CD4-positive, alpha-beta T cell treated with Interleukin-1 beta for 1 hour (primary cell): ENCODE measurements around the gene NEK5.
"Not testable (repeated sequence)": the region's sequence is repeated elsewhere in the genome, so short reads cannot be mapped to it uniquely, and the experiment has no call there.

Source experiments
- DNase-seq, 2 donors: peaks; one replicate each; pipeline ENCODE4 v3.0.0-alpha.2; 2020 to 2022

The NEK5 gene

DNA sequence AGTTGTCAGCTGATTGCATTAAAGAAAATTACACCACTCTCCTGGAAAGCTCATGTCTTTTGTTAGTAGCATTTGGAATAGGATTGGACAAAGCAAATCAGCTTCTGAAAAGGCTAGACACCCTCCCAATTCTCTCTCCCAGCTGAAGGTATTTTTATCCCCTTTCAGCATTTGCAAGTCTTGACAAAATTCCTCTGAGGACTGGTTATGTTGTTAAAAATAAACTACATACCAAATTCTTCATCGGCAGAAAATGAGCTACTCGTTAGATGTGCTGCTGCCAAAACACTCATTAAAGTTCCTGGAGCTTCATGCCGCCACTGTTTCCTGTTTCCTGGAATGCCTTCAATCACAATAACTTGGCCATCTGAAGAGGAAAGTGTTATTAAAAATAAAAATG, 67.3 kb downstream of the NEK5 start:
- no peak for DNase-seq

DNA sequence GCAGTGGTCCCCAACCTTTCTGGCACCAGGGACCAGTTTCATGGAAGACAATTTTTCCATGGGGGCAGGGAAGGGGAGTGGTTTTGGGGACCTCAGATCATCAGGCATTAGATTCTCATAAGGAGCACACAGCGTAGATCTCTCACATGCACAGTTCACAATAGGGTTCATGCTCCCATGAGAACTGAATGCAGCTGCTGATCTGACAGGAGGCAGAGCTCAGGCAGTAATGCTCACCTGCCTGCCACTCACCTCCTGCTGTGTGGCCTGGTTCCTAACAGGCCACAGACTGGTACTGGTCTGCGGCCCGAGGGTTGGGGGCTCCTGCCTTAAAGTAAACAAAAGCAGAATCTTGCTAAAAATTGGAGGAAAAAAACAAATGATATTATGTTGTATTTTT, 67.8 kb downstream of the NEK5 start:
- DNase-seq, result not testable (repeated sequence)

DNA sequence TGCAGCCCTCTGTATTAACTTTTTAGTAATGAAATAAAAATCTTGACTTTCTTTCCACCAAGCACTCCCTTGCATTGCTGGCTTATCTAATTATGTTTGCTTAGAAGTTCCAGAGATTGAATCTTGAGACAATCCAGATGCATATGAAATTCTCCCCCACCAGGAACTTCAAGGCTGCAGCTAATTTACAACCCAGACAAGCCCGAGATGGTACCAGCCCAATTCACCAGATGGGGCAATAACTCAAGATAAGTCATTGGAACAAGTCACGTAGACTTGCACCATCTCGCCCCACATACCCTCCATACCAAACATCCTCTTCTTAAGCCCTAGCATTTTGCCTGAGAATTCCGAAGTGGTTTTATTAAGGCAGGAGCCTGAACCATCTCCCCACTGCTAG, 75.4 kb downstream of the NEK5 start:
- no peak for DNase-seq

DNA sequence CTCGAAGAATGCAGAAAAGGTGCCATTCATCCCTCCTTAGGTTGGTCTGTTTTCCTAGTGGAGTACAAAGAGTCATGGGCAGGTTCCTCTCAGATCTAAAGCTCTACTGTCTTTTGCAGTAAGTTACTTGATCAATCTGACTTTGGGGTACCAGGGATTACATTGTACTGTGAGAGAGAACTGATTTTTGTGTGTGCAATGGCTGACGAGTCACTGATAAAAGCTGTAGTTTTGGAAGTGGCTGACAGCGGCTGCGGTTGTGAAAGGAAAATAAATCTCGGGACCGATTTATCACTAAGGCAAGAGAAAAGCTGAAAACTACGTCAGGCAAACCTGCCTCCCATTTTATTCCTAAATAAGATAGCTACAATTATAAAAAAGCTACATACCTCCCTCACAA, 77.5 kb downstream of the NEK5 start:
- no peak for DNase-seq

DNA sequence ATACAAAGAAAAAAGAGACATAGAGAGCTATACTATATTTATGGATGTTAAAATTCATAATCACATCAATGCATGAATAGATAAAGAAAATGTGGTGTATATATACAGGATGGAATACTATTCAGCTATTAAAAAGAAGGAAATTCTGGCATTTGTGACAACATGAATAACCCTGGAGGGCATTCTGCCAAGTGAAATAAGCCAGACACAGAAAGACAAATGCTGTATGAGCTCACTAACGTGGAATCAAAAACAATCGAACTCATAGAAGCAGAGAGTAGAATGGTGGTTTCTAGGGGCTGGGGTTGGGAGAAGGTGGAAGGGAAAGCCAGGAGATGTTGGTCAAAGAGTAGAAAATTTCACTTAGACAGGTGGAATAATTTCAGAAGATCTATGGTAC, 80.4 kb downstream of the NEK5 start:
- DNase-seq, result no peak

DNA sequence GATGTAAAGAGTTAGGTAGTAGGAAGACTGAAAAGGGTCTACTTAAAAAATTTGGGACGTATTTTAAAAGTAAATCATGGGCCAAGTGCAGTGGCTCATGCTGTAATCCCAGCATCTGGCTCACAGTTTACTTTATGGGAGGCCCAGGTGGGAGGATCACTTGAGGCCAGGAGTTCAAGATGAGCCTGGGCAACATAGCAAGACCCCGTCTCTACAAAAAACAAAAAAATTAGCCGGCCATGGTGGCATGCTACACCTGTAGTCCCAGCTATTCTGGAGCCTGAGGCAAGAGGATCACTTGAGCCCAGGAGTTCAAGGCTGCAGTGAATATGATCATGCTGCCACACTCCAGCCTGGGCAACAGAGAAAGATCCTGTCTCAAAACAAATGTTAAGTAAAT, 81.4 kb downstream of the NEK5 start:
- no peak for DNase-seq

DNA sequence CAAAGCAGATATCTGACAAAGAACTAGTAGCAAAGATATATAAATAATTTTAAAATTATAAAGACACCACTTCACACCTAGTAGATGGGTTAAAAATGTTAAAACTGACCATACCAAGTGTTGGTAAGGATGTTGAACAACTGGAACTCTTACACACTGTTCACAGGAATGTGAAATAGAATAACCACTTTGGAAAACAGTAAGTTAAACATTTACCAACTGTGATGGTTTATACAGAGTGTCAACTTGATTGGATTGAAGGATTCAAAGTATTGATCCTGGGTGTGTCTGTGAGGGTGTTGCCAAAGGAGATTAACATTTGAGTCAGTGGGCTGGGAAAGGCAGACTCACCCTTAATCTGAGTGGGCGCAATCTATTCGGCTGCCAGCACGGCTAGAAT, 85.2 kb downstream of the NEK5 start:
- no peak for DNase-seq

DNA sequence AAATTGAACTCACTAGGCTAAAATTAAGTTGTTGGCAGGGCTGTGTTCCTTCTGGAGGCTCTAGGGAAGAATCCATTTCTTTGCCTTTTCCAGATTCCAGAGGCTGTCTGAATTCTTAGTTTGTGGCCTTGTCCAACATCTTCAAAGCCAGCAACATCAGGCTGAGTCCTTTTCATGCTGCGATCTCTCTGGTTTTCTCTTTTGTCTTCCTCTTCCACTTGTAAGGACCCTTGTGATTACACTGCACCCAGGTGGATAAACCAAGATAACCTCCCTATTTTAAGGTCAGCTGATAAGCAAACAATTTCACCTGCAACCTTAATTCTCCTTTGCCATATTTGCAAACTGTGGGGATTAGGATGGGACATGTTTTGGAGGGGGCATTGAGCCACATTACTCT, 92.8 kb downstream of the NEK5 start:
- DNase-seq, result no peak

DNA sequence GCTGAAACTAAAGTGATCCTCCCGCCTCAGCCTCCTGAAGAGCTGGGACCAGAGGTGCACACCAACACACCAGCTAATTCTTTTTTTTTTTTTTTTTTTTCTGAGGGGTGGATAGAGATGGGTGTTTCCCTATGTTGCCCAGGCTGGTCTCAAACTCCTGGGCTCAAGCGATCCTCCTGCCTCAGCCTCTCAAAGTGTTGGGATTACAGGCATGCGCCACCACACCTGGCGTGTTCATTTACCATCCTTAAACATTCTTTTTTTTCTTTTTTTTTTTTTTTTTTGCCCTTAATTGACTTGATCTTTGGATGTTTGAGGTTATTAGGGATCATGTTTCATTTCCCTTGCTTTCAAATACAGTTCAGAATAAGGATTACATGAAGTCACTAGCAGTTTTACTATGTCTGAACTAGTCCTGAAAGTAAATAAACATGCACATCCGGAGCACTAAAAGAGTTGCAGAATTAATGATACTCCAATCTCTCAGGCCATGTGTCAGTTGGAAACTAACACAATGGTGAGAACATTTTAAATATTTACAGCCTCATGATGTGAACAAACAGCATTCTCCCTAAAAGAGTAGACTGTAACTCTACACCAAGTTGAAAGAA, 94.2 kb downstream of the NEK5 start:
- DNase-seq, result no peak

DNA sequence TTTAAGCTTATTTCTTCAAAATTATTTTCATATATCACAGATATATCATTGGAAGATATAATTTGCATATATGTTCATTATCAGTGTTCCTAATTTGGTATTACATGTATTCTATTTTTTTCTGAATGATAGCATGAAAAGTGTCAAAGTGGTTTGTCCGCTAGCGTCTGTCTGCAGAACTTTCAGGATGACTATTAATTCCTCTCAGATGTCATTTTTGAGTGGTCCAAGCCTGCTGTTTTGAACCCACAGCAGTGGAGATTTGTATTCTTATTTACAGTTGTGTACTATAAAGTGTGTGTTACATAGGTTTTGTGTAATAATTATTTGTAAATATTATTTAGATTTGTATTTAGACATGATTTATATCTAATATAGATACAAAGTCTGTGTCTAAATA, 95.8 kb downstream of the NEK5 start:
- no peak for DNase-seq

DNA sequence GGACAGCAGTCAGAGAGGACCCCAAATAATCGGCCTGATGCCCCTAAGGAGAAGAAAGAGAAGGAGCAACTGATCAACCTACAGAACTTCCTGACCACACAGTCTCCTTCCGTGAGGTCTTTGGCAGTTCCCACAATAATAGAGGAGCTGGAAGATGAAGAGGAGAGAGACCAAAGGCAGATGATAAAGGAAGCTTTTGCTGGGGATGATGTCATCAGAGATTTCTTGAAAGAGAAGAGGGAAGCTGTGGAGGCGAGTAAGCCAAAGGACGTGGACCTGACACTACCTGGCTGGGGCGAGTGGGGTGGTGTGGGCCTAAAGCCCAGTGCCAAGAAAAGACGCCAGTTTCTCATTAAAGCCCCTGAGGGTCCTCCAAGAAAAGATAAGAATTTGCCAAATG, 98.5 kb downstream of the NEK5 start:
- DNase-seq, result not testable (repeated sequence)

DNA sequence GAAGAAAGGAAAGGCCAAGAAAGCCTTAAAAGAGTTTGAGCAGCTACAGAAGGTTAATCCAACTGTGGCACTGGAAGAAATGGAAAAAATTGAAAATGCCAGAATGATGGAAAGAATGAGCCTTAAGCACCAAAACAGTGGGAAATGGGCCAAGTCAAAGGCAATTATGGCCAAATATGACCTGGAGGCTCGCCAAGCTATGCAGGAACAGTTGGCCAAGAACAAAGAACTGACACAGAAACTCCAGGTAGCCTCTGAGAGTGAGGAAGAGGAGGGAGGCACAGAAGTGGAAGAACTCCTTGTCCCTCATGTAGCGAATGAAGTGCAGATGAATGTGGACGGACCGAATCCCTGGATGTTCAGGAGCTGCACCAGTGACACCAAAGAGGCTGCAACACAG, 99.3 kb downstream of the NEK5 start:
- DNase-seq, result no peak

DNA sequence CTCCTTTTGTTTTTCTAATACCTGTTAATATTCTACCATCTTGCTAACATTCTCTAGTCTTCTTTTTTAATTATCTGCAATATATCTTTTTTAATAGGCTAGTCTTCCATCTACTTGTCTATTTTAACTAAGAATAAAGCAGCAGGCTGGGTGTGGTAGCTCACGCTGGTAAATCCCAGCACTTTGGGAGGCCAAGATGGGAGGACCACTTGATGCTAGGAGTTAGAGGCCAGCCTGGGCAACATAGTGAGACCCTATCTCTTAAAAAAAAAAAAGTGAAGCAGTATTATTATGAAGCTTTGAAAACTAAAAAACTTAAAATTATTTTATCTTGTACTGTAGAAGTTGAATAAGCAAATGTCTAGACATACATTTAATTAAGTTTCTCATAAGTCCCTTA, 101.0 kb downstream of the NEK5 start:
- DNase-seq, result no peak

DNA sequence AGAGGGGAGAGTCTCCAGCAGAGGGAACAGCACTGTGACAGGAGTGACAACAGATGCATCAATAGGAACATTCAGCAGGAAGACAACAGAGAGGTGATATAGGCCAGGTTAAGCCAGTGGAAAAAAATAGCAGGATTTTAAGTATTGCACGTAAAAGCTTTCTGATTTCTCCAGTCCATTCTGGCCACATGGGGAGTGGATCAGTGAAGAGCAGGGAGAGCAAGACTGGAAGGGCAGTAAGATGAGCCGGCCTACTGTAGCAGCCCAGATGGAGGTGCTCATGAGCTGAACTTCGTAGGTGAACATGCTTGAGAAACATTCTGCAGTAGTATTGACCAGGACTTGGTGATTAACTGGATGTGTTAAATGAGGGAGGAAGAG, 102.6 kb downstream of the NEK5 start:
- DNase-seq, result no peak

DNA sequence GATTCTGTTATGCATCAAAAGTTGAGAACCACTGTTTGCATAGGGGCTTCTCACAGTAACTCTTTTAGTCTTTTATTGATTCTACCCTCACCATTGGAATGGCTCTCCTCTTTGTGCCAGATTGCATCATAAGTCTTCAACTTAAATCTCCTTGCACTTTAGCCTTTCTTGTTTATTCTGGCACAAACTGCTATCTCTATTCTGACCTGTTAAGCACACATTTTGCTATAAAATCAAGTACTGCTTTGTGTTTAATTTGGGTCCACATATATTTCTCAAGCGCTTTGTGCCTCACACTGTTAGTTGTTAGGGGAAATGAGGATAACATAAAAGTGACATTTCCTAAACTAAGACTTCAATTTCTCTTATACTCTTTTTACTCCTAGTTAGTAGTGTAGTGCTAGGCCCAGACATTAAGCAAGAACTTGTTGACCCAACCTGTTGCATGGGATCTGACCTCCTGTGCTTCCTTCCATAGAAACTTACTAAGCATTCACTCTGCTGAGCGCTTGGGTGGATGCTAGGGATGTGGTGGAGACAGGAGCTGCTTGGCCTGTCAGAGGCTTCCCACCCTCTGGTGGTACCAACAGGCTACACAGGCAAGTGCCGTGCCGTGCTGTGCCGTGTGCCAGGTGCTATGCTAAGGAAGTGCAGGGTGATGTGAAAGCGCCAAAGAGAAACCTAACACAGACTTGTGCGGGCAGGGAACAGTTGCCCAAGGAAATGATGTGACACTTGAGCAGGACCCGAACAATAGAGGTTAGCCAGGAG, 103.2 kb downstream of the NEK5 start:
- DNase-seq, result no peak

DNA sequence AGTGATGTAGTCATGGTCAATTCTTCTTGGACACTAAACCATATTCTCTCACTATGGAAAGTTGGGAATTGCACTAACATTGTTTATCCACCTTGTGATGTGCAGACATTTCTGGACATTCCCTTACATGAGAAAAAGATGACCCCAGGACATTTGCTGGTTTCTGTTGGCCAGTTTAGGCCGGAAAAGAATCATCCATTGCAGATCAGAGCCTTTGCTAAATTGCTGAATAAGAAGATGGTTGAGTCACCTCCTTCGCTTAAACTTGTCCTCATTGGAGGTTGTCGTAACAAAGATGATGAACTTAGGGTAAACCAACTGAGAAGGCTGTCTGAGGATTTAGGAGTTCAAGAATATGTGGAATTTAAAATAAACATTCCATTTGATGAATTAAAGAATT, 104.4 kb downstream of the NEK5 start, which contains the start of gene UTP14C:
Gene UTP14C (plus strand): TSS at position 211 of the 400 bp plus-strand sequence. CDS start 4,114 bp downstream, outside the sequence.
- DNase-seq, result no peak

DNA sequence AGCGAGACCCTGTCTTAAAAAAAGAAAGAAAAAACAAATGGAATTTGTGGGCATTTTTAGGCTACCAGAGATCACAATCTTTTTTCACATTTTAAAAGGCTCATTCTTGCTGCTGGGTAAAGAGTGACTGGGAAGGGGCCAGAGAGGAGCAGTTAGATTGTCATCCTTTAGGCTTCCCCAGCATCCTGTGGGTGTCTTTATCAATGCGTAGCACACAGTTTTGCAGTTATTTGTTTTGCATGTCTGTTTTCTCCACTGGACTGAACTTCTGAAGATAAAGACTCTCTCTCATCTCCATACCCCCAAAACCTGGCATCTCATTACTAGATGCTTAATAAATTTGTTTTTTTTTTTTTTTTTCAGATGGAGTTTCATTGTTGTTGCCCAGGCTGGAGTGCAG, 106.5 kb downstream of the NEK5 start:
- no peak for DNase-seq

DNA sequence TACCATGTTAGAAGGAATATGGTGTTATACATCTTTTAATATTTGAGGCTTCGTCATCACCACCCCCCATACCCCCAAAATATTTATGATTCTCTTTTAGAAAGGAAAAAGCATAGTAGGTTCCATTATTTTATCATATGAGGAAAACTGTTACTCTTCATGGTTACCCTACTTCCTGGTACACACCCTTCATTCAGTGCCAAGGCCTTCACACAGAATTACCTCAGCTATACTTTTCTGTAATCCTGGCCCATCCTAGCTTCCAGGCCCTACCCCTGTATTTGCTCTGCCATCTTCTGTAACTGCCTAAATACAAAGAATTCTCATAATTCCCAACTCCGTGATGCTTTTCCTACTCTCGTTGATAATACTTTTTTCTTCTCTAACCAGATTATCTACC, 108.7 kb downstream of the NEK5 start:
- no peak for DNase-seq

DNA sequence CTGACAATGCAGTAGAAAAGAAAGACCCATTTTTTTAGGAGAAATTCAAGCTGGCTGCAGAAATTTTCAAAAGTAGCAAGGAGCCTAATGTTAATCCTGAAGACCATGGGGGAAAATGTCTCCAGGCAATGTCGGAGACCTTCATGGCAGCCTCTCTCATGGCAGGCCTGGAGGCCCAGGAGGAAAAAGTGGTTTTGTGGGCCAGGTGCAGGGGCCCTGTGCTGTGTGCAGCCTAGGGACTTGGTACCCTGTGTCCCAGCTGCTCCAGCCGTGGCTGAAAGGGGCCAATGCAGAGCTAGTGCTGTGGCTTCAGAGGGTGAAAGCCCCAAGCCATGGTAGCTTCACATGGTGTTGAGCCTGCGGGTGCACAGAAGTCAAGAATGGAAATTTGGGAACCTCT, 112.6 kb downstream of the NEK5 start:
- no peak for DNase-seq

DNA sequence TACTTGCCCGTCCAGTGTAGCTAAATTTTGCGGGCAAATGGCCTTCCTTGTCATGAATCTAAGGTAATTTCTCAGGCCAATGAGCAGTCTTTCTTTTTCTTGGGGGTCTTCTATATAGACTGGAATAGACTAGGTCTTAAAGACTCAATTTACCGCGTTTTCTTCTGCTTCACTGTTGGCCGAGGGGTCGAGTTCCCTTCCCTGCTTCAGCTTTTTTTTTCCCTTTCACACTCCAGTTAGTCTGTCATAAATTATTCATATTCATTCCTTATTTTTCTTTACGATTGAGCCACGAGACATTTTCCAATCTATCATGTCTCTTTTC, 116.4 kb downstream of the NEK5 start:
- DNase-seq, result no peak

DNA sequence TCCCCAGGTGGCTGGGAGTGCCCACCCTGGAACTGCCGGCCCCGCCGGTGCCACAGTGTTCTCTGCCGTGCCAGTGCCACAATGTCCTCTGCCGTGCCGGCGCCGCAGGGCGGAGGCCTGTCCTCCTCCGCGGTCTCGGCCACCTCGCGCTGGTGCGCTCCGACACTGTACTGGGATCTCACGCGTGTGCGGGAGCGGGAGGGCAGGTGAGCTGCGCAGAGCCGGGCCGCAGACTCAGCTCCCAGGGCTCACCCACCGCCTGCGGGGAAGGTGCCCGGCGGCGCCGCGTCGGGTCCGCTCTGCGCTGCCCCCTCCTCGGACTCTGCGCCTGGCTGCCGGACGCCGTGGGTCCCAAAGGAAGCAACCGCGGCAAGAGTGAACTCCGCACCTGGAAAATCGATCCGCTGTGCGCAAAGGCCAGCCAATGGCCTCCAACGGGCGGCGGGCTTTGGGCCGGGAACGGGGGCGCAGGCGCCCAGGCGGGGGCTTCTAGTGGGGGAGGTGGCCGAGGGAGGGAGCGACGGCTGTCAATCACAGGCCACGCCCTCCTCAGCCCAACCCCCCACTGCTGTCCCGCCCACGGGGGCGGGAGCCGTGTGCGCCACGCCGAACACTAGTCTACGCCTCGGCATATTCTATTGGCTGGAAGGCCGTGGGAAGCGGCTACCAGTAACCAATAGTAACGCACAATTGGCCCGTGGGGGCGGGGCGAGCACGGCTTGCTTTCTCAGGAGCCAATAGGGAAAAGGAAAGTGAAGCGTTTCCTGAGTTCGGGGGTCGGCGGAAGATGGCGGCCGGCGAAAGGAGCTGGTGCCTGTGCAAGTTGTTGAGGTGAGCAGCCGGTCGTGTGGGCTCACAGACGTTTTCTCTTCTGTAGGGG, 117.0 kb downstream of the NEK5 start, which contains the start of gene ALG11:
Gene ALG11 (plus strand): TSS at position 767 of the 880 bp plus-strand sequence. CDS start 21 bp downstream, at position 788.
- peak; percentile 99 to 100 for DNase-seq

DNA sequence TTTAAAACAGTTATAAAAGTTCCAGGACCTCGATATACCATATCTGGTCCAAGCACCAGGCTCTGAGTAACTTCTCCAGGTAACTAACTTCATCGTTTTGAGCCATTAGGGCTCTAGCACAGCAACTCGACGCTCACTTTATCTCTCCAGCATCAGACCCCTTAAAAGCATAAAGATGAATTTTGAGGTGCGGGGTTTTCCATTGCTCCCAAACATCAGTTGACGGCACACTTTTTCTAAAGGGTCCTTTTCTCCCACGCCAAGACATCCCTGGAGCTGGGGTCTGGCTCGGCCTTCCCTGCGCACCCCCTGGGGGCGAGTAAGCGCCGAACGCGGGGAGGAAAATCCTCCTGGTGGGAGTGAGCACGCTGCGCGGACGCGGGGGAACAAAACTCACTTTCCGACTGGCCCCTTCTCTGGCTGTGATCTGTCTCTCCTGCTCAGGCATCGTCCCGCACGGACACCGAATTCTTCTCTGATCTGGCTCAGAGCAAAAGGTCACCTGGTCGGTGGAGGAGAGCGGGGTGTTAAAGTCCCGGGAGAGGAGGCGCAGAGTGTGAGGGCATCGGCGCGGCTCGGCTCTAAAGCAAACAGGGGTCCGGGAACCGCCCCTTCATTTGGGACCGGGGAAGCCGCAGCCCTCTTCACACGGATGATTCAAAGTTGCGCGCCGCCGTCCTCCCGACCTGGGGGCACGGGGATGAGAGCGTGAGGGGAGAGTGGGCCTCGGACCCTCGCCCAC, 117.8 kb downstream of the NEK5 start, which contains the start of gene ATP7B:
Gene ATP7B (minus strand): TSS at position 561 of the 742 bp plus-strand sequence. CDS start 113 bp downstream, at position 448.
- DNase-seq, result peak in 1 of 2 donors; percentile 8

DNA sequence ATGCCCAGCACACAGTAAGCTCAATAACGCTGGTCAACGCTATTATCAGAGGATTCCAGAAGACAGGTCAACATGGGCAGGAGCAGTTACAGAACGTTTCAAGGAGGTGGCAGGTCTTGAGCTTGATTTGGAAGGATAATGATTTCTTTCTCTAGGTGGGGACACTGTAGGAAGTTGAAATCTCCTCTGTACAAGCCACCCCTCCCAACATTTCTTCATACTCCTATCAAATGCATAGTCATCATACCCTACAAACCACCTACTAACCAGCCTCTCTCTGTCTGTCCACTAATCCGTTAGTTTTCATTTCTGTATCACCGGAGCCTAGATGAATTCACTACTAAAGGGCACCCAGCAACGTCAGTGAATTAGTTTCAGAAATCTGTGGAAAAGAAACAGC, 118.9 kb downstream of the NEK5 start:
- no peak for DNase-seq
